AG09319 (cell line): ENCODE measurements around the gene ASCC1.

ENCODE experiments used
- DNase-seq: peaks from one replicate; pipeline ENCODE4 v3.0.0-alpha.2; 2010; ENCODE audit warnings: low read depth; ENCODE audit errors: extremely low read depth
- CTCF ChIP-seq: IDR thresholded peaks from 2 replicates; pipeline ENCODE4 v1.5.1; 2011; ENCODE audit warnings: low read depth, mild to moderate bottlenecking, inconsistent platforms, low read length, moderate library complexity

Gene ASCC1

GRCh38 chr10:72076756-72077155 is 139.3 kb downstream of the ASCC1 start:
- no peak for TF ChIP-seq CTCF
- DNase-seq: no peak

- TF ChIP-seq CTCF: no peak
- DNase-seq: no peak
Observed at GRCh38 chr10:72075376-72076115, 140.5 kb downstream of the ASCC1 start.

GRCh38 chr10:72074574-72075375 is 141.3 kb downstream of the ASCC1 start:
- no peak for TF ChIP-seq CTCF
- no peak for DNase-seq

- no peak for TF ChIP-seq CTCF
- DNase-seq: no peak
Observed at GRCh38 chr10:72073708-72074573, 142.1 kb downstream of the ASCC1 start.

GRCh38 chr10:72072639-72073038 is 143.4 kb downstream of the ASCC1 start:
- TF ChIP-seq CTCF: no peak
- no peak for DNase-seq

GRCh38 chr10:72072046-72072445 is 144.0 kb downstream of the ASCC1 start:
- no peak for DNase-seq
- TF ChIP-seq CTCF: no peak
